CD4-positive, alpha-beta T cell treated with Interleukin-6 for 4 hours (primary cell): ENCODE data around the gene CDH3.
"Not testable (repeated sequence)": the region's sequence is repeated elsewhere in the genome, so short reads cannot be mapped to it uniquely, and the experiment has no call there.

Experiments used
- DNase-seq: peaks from one replicate; pipeline ENCODE4 v3.0.0-alpha.2; 2020; ENCODE audit warnings: mixed read lengths

CDH3 gene

DNA sequence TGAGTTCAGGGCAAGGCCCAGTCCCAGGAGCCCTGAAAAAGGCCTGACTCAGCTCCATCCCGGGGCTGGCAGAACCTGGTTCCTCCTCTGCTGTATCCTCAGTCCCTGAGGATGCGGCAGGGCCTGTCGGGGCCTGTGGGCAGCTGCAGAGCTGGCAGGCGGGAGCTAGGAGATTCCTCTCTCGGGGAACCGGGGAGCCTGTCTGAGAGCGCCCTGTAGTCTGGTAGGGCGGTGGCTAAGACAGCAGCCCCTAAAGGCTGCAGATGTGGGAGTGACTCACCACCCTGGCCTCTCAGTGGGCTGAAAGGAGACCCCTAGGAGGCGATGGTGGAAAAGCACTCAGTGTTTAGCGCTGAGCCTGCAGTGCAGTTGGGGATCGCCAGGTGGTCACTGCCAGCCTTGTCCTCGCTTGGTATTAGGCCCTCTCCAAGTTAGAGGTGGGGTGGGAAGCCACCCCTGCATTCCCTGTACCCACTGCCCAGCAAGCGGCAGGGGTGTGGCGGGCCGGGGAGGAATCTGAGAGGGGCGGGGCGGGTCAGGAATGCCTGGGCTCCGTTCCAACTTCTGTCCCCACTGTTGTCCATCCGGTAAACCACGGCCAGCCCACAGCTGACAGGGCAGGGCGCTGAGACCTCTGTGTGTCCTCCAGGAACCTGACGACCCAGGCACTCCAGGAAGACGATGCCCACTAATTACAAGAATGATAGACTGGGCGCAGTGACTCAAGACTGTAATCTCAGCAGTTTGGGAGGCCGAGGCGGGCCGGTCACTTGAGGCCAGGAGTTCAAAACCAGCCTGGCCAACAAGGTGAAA, 62.4 kb downstream of the CDH3 start:
- no peak for DNase-seq

DNA sequence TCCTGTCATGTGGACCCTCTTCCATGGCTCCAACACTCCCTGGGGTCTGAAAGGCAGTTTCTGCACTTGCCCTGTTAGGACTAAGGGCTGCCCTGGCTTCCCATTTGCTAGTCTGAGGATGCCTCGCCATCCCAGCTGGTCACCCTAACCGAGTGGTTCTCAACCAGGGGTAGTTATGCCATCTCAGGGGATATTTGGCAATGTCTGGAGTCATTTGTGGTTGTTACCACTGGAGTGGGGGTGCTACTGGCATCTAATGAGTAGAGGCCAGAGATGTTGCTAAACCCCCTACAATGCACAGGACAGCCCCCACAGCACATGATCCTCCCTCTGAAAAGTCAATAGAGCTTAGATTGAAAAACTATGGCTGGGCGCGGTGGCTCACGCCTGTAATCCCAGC, 65.1 kb downstream of the CDH3 start:
- no peak for DNase-seq

DNA sequence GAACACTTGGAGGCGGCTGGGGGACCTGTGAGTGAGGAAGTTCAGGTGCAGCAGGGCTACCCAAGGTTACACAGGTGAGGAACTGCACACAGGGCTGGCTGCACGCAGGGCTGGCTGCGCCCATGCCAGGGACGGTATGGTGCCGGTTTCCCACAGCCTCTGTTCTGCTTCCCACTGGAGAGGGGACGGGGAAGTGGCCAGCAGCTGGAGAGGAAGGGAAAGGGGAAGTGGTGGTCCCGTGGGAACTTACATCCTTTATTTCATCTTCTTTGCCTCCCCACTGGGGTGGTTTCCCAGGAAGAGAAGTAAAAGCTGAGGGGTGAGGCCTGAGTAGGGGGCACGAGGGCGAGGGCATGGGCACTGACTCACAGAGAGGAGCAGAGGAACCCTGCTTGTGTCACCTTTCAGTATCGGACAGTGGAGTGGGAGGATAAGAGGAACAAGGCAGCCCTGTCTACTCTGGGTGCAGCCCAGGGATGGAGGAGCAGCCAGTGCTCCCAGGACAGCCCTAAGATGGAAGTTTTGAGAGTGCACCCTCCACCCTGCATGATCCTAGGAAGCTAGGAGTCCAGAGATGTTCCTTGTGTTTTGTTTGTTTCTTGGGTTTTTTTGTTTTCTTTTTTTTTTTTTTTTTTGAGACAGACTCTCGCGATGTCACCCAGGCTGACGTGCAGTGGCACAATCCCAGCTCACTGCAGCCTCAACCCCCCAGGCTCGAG, 66.5 kb downstream of the CDH3 start:
- DNase-seq, result no peak

DNA sequence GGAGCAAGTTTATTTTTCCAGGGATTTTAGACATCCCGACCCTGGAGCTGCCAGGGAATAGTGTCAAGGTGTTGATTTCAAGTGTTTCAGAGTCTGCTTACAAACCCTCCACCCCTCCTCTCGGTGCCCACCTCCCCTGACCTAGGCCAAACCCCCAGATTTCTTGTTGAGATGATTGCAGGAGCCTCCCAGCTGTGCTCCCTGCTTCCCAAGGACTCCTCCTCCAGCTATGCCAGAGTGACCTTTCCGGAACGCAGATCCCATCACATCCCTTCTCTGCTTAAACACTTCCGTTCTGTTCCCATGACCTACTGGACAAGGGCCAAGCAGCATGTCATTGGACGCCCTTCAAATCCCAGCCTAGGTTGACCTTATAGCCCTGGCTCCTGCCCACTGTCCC, 68.3 kb downstream of the CDH3 start:
- DNase-seq, result no peak

DNA sequence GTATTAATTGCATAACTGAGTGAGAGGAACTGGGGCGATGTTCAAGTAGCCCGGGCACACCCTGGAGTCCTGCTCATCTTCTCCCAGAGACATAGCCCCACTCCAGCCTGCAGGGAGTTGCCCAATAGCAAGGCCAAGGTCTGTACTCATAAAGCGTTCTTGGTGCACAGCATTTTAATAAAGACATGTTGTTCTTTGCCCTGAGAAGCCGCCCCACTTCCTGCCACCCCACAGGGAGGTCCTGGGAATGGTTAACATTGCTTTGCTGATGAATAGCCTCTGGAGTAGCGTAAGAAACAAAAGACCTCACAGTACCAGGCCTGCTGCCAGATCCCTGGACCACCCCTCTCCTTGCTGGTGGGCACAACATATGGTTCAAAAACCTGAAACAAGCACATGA, 70.4 kb downstream of the CDH3 start:
- no peak for DNase-seq

DNA sequence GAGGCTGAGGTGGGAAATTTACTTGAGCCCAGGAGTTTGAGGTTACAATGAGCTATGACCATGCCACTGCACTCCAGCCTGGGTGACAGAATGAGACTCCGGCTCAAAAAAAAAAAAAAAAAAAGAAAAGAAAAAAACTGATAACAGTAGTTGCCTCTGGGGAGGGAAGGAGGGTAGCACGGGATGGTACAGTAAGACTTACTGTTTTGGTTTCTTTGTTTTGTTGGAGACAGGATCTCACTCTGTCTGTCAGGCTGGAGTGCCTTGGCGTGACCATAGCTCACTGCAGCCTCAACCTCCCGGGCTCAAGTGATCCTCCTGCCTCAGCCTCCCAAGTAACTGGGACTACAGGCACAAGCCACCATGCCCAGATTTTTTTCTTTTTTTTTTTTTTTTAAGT, 71.4 kb downstream of the CDH3 start:
- DNase-seq, result not testable (repeated sequence)

DNA sequence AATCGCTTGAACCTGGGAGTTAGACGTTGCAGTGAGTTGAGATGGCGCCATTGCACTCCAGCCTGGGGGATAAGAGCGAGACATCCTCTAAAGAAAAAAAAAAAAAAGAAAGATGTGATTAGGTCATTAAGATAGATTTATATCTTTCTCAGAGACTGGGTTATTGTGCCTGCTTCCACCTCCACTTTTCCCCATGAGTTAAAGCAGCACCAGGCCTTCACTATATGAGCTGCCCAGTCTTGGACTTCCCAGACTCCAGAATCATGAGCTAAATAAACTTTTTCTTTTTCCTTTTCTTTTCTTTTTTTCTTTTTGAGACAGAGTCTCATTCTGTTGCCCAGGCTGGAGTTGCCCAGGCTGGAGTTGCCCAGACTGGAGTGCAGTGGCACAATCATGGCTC, 72.6 kb downstream of the CDH3 start:
- no peak for DNase-seq

DNA sequence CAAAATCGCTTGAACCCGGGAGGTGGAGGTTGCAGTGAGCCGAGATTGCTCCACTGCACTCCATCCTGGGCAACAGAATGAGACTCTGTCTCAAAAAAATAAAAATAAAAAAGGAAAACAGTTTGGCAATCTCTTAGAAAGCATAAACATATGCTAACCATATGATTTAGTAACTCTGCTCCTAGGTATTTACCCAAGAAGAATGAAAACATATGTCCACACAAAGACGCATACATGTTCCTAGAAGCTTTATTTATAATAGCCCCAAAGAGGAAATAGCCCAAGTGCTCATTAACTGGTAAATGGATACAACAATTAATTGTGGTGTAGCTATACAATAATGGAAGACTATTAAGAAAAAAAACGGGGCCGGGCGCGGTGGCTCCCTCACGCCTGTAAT, 73.5 kb downstream of the CDH3 start:
- DNase-seq, result no peak

DNA sequence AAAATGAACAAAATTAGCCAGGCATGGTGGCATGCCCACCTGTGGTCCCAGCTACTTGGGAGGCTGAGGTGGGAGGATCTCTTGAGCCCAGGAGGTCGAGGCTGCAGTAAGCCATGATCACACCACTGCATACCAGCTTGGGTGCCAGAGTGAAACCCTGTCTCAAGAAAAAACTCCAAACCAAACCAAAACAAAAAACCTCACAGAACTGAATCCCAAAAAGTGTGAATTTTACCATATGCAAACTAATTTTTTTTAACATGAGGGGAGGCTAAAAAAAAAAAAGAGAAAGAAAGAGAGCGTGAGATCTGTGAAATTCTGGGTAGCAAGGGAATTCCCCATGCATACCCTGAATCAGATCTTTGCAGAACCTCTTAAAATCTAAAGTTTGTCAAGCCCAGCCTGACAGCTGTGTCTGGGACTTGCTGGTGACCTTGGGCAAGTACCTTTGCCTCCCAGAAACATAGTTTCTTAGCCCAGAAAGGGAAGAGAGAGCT, 74.9 kb downstream of the CDH3 start:
- no peak for DNase-seq

DNA sequence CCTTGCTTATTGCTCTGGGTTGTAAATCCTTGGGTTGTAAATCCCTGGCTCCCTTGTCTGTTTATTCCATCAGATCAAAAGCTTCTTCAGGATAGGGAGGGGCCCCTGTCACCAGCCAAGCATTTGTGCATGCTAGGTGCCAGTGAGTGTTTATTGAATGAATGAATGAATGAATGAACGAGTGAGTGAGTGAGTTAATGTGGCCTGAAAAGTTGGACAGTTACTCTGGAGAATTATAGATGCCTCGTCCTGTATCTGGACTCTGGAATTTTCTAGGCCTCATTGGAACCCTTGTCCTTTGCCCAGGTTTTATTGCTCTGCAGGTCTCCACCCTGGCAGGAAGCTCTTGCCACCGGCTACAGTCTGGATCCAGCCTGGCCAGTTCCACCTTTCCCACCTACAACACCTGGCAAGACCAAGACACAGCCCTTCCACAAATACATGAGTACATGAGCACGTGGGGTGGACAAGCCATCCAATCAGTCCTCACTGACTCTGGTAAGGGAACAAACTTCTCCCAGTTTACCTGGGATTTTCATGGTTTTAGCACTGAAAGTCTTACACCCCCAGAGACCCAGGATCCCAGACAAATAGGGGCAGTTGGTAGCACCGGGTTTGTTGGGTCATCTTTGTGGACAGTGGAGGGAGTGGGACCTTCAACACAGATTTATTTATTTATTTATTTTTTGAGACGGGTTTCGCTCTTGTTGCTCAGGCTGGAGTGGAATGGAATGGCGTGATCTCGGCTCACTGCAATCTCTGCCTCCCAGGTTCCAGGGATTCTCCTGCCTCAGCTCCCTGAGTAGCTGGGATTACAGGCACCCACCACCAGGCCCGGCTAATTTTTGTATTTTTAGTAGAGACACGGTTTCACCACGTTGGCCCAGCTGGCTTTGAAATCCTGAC, 77.3 kb downstream of the CDH3 start:
- DNase-seq, result no peak

DNA sequence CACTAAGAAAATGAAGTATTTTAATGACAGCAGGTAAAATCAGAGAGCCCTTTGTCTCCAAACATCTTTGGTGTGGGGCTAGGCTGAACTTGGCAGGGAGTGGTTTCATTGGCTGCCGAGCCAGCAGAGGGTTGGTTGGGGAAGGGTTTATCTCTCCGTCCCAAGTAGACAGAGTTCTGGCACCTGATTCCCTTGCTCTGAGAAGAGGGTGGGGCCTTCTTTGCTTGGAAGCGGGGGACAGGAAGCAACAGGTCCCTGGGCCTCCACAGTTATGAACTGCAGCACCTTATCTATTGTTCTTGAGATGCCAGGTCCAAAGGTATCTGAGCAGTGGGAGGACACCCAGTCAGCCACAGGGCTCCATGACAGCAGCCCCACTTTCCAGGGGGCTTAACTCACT, 79.7 kb downstream of the CDH3 start:
- no peak for DNase-seq

DNA sequence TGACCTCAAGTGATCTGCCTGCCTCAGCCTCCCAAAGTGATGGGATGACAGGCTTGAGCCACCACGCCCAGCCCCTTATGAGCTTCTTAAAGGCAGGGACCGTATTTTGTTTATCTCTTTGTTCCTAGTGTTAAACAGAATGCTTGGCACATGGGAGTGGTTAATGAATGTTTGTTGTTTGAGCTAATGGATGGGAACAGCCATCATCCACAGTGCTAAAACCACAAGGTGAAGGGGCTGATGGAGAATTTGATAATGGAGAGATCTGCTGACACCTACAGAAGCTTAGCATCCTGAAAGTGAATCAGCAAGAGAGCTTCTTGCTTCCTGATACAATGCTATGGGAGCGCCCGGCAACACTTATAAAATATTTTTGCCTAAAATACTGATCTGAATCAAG, 83.4 kb downstream of the CDH3 start:
- DNase-seq, result no peak

DNA sequence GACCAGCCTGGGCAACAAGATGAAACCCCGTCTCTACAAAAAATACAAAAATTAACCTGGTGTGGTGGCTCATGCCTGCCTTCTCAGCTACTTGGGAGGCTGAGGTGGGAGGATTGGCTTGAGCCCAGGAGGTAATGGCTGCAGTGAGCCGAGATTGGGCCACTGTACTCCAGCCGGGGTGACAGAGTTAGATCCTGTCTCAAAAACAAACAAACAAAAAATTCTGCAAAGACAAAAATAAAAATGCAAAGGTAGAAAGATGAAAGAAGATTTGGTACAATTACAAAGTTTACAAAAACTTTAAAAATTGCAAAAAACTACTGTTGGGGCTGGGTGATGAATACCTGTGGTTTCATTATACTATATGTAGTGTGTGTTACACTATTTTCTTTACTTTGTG, 86.5 kb downstream of the CDH3 start:
- DNase-seq, result no peak

DNA sequence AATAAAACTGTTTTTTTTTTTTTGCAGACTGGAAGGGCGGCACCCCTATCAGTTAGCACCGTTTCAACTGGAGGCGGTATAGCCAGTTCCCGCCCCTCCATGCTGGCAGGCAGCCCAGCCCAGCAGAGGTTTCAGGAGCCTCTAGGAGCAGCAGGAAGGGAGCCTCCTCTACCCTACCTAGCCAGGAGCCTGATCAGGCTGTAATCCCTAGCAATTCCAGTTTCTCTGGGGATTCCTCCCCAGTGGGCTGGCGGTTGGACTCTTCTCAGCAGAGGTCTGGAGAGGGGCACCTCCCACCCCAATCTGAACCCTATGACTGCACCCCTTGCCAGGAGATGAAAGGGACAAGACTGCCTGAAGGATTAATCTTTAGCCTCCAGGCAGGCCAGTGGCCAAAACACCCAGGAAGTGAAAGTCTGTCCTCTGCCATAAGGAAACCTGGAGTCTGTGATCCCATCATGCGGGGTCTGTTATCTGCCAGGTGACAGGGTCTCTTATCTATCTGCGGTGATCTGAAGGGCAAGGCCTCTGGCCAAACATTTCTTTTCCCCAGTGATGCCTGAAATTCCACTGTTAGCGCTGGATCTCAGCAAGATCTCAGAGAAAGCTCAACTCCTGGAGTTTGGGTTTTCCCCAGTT, 87.1 kb downstream of the CDH3 start:
- no peak for DNase-seq

DNA sequence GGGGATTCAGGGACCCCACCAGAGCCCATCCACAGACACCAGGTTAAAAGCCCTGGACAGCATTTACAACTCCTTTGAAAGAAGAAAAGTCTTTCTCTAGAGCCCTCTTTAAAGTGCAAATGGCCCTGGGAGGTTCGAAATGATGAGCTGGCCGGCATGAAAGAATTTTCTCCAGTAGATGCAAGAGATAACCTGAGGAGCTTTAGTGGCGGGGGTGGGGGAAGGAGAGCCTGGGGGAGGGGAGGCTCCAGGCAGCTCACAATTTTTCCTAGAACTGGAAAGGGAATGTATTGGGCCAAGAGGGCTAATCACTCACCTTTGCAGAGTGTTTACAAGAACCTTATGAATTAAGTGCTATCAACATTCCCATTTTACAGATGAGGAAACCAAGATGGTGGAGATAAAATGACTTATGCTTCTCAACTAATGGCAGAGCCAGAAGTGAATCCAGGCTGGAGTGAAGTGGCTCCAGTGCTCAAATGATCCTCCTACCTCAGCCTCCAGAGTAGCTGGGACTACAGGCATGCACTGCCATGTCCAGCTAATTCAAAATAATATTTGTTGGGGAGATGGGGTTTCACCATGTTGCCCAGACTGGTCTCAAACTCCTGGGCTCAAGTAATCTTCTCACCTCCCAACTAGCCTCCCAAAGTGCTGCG, 87.8 kb downstream of the CDH3 start:
- no peak for DNase-seq

DNA sequence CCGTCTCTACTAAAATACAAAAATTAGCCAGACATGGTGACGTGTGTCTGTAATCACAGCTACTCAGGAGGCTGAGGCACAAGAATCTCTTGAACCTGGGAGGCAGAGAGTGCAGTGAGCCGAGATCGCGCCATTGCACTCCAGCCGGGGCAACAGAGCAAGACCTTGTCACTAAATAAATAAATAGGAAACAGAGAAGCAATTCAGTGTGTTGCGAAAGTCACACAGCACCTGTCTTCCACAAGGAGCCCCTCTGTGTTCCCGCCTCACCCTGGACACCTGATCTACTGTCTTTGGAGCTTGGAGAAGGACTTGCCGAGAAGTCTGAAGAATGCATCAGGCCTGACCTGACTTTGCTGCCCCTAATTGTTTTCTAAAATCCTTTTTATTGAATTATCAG, 88.5 kb downstream of the CDH3 start:
- no peak for DNase-seq

DNA sequence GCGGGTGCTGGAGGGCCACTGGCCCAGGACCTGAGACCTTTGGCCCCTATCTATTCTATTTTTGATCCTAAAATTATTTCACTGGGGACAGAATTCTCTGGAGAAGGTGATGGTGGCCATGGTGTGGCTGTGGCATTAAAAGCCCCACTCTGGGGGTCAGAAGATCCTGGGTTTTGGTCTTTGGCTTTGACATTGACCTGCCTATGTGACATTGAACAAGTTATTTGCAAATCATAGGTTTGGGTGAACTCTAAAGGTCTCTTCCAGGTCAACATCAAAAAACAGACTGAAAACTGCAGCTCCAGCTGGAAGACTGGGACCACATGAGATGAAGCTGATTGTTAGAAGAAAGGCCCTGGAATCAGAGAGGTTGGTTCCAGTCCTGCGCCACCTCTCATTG, 89.7 kb downstream of the CDH3 start:
- DNase-seq, result no peak

DNA sequence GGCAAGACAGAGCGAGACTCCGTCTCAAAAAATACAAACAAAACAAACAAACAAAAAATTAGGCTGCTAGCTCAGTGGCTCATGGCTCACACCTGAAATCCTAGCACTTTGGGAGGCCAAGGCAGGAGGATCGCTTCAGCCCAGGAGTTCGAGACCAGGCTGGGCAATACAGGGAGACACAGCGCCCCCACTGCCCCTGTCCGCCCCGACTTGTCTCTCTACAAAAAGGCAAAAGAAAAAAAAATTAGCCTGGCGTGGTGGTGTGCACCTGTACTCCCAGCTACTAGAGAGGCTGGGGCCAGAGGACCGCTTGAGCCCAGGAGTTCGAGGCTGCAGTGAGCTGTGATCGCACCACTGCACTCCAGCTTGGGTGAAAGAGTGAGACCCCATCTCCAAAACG, 91.5 kb downstream of the CDH3 start:
- no peak for DNase-seq

DNA sequence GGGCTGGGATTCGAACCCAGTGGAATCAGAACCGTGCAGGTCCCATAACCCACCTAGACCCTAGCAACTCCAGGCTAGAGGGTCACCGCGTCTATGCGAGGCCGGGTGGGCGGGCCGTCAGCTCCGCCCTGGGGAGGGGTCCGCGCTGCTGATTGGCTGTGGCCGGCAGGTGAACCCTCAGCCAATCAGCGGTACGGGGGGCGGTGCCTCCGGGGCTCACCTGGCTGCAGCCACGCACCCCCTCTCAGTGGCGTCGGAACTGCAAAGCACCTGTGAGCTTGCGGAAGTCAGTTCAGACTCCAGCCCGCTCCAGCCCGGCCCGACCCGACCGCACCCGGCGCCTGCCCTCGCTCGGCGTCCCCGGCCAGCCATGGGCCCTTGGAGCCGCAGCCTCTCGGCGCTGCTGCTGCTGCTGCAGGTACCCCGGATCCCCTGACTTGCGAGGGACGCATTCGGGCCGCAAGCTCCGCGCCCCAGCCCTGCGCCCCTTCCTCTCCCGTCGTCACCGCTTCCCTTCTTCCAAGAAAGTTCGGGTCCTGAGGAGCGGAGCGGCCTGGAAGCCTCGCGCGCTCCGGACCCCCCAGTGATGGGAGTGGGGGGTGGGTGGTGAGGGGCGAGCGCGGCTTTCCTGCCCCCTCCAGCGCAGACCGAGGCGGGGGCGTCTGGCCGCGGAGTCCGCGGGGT, 92.1 kb downstream of the CDH3 start, which contains the start of gene CDH1:
Gene CDH1, plus strand, starts transcription at position 247 of the 684 bp plus-strand sequence. Its CDS starts 124 bp downstream, at position 371.
- DNase-seq, result peak; percentile 36

DNA sequence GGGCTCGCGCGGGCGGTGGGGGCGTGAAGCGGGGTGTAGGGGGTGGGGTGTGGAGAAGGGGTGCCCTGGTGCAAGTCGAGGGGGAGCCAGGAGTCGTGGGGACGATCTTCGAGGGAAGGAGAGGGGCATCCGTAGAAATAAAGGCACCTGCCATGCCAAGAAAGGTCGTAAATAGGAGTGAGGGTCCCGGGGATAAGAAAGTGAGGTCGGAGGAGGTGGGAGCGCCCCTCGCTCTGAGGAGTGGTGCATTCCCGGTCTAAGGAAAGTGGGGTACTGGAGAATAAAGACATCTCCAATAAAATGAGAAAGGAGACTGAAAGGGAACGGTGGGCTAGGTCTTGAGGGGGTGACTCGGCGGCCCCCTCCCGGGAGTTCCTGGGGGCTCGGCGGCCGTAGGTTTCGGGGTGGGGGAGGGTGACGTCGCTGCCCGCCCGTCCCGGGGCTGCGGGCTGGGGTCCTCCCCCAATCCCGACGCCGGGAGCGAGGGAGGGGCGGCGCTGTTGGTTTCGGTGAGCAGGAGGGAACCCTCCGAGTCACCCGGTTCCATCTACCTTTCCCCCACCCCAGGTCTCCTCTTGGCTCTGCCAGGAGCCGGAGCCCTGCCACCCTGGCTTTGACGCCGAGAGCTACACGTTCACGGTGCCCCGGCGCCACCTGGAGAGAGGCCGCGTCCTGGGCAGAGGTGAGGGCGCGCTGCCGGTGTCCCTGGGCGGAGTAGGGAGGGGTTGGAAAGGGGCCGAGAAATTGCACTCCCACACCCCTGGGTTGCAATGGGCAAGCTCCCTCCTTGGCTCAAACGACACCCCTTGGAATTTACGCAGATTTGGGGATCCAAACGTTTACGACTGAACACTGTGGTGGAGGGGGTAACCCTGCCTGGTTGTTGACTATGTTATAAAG, 92.9 kb downstream of the CDH3 start:
- DNase-seq, result no peak
